Measurements from ENCODE around the gene KATNAL1. TPM values are rescaled to one million over a fixed set of nuclear protein-coding genes. Genes with fewer than 3 reads are reported as not detected.

The KATNAL1 gene
- total RNA-seq, 4 donors from 2014 or later: 22.2 to 41.4 (median 28.4) TPM

DNA sequence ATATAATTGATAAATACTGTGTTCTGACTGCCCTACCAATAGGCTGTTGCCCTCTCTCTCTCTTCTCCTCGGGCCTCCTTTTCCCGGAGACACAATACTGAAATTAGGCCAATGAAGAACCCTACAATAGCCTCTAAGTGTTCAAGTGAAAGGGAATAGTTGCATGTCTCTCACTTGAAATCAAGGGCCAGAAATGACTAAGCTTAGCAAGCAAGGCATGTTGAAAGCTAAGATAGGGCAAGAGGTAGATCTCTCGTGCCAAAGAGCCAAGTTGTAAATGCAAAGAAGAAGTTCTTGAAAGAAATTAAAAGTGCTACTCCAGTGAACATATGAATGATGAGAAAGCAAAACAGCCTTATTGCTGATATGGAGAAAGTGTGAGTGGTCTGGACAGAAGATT, 13.3 kb downstream of the KATNAL1 start:
- TF ChIP-seq, protein P1, sequence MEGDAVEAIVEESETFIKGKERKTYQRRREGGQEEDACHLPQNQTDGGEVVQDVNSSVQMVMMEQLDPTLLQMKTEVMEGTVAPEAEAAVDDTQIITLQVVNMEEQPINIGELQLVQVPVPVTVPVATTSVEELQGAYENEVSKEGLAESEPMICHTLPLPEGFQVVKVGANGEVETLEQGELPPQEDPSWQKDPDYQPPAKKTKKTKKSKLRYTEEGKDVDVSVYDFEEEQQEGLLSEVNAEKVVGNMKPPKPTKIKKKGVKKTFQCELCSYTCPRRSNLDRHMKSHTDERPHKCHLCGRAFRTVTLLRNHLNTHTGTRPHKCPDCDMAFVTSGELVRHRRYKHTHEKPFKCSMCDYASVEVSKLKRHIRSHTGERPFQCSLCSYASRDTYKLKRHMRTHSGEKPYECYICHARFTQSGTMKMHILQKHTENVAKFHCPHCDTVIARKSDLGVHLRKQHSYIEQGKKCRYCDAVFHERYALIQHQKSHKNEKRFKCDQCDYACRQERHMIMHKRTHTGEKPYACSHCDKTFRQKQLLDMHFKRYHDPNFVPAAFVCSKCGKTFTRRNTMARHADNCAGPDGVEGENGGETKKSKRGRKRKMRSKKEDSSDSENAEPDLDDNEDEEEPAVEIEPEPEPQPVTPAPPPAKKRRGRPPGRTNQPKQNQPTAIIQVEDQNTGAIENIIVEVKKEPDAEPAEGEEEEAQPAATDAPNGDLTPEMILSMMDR (IDR thresholded peaks at IDR 0.05; ENCODE audit: low read depth): no peak

DNA sequence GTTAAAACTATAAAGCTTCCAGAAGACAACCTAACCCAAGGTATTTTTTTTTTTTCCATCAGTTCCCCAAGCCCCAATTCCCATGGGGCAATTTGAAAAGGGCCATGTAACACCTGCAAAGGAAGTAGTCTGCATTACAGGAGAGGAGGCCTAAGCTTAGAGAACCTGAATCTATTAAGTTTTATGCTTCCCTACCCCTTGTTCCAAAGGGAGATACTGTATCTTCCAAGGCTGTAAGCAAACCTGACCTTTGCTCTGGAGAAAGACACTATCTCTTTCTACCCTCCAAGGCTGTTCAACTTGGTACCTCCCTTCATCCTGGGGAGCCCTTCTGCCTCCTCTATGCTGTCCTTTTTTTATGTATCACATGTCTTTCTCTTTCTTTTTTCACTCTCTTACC, 15.0 kb downstream of the KATNAL1 start:
- TF ChIP-seq, protein P1 (IDR thresholded peaks at IDR 0.05; ENCODE audit: low read depth): no peak

DNA sequence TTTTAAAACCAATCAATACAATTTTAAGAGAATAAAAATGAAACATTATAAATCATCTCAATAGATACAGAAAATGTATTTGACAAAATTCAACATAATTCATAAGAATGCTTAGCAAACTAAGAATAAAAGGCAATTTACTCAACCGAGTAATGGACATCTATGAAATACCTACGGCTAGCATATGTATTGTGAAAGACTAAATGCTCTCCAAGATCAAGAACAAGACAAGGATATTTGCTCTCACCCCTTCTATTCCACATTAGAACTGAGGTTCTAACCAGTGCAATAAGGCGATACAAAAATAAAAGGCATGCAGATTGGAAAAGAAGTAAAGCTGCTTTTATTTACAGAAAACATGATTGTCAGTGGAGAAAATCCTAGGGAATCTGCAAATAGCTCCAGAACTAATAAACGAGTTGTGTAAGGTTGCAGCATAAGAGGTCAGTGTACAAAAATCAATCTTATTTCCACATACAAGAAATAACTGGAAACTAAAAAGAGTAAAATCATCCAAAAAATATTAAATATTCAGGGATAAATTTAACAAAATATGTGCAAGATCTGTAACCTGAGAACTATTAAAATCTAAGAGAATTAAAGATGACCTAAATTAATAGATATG, 16.4 kb downstream of the KATNAL1 start:
- TF ChIP-seq, protein P1 (IDR thresholded peaks at IDR 0.05; ENCODE audit: low read depth): no peak

DNA sequence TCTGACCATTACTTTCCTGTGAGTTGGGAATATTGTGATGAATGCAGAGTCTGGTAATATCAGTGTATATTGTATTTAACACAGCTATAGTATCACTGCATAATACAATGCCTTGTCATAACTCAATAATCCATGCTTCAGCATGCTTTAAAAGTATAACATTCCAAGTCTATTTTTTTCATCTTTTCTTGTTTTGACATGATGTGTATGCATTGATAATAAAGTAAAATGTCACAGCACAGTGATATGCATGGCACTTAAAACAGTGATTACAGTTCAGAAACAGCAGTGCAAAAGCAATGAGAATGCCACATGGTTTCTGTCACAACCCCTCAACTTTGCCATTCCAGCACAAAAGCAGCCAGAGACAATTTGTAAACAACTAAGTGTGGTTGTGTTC, 17.8 kb downstream of the KATNAL1 start:
- TF ChIP-seq, protein P1 (IDR thresholded peaks at IDR 0.05; ENCODE audit: low read depth): no peak

DNA sequence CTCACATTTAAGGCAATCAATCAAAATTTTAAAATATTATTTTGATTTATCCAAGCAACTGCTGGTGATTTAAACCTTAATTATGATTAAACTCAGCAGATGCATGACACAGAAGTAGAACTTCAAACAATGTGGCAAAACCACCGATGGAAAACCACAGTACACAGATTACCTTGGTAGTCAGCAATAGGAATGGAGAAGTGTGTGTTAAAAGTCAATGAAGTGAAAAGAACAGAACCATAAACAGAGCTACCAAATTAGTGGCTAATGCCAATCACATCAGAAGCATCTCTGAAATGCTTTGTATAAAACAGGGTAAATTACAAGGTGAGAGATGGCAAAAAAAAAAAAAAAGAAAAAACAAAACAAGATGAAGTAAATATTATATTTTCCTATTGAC, 31.2 kb downstream of the KATNAL1 start:
- TF ChIP-seq, protein P1 (IDR thresholded peaks at IDR 0.05; ENCODE audit: low read depth): no peak

DNA sequence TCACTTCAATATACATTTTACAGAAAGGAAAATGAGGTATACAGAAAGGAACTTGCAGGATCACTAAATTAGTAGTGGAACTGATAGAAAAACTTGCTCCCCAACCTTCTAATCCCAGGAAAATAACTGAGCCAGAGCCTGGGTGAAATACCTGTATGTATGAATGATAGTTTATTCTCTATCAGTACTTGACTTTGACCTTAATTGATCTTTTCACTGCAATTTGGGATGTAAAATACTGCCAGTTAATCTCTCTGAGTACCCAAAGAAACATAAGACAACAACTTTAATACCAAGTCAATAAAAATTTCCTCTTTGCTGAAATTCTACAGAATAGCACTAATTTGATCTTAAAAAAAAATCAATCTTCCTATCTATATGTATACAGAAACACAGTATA, 33.3 kb downstream of the KATNAL1 start:
- TF ChIP-seq, protein P1 (IDR thresholded peaks at IDR 0.05; ENCODE audit: low read depth): no peak

DNA sequence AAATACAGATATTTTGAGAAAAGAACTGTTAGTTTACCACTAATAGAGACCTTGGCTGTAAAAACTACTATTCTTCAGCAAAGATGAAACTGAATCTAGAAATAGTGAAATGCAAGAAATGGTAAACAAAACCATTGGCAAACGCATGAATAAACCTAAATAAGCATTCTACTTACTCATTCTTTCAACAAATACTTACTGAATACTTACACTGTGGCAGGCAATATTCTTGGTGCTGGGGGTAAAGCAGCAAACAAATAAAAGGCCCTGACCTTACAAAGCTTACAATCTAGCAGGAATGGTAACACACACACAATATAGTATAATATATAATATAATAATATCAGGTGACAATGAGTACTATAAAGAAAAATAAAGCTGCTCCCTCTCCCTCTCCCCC, 38.7 kb downstream of the KATNAL1 start:
- TF ChIP-seq, protein P1 (IDR thresholded peaks at IDR 0.05; ENCODE audit: low read depth): no peak

Data from subcutaneous adipose tissue (tissue), 4 donors.